Ureter (tissue), 1 donor: ENCODE measurements around the gene C5orf22. TPM values are rescaled to one million over a fixed set of nuclear protein-coding genes. Genes with fewer than 3 reads are reported as not detected.
"Not testable (repeated sequence)": the region's sequence is repeated elsewhere in the genome, so short reads cannot be mapped to it uniquely, and the experiment has no call there.

Experiments
- DNase-seq: peaks from one replicate; pipeline ENCODE4 v3.0.0-alpha.2; 2020; ENCODE audit warnings: low spot score
- total RNA-seq: library from RNA; stranded (reverse); gene quantifications from one replicate; pipeline ENCODE4 v1.2.4, GENCODE V29; 2023
- donor health status: DM: yes; HTN: yes; CAD: no.

C5orf22 gene
- total RNA-seq, 1 donor from 2014 or later, result 31.5 TPM

DNA sequence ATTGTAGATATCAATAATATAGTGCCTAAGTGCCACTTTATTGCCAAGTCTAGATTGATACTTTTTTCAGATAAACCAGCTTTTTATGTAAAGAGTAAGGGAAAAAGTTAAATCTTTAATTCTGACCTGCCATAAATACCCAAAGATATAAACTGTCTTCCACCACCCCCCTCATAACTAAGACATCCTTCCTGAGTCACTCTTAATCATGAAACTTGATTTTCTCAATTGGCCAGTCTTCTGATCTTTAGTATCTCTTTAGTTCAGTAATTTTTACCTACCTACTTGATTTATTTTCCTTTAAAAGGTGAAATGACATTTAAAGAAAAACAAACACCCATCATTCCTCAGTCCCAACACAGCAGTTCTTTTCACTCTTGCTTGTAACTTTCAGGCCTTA, 21.8 kb downstream of the C5orf22 start:
- no peak for DNase-seq

DNA sequence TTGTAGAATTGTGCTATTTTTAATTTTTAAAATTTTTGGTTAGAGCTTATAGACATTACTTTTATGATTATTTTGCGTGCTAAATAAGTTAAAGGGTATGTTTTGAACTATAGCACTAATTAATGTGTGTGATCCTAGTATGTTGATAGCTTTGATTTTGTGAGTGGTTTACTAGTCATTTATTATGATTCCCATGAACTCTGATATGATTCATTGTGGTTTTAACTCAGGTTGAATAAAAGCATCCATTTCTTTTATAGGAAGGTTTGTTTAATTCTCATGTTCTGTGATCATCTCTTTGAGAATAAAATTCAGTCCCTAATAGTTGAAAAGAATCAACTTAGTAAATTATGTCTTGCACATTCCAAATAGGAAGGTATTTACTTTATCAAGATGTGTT, 22.5 kb downstream of the C5orf22 start:
- DNase-seq, result no peak

DNA sequence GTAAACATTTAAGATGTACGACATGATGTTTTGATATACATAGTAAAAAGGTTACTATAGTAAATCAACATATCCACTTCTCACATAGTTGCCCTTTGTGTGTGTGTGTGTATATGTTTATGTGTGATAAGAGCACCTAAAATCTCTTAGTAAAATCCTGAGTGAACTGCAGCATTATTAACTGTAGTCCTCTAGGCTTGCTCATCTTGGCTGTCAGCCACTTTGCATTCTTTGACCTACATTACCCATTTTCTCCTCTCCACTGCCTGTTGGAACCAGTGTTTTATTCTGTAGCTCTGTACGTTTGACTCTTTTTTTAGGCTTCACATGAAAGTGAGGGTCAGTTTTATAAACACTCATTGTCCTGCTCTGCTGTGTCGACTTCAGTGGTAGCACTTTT, 24.4 kb downstream of the C5orf22 start:
- no peak for DNase-seq

DNA sequence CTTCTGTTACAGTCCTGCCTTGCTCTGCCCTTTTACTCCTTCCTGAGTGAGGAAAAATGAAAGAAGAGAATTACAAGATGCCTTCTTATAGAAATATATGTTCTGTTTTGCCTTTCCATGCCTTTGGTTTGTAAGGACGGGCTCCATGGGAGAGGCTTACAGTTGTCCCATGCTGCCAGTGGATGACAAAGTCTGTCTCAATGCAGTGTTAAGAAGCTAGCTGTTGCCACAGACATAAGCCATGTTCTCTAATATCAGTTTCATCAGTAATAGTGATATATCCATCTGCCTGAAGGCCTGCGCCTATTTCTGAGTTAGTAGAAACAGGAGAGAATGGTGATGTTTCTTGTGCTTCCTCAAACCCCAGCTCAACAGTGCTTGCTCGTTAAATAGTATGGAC, 27.8 kb downstream of the C5orf22 start:
- no peak for DNase-seq

DNA sequence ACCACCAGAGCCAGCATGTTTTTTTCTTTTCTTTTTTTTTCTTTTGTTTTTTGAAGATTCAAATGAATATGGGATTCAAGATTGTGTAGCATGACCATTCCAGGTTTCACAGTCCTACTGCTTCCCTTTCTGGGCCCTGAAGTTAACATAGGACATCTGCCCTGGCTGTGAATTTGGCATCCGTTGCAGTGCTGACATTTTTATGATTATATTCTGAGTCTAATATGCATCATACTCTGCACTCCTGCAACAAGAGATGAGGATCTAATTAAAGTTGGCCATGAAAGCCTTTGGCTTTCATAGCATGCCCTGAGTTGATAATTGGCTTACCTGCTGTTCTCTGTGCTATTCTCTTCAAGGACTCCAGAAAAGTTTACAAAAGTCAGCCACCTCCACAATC, 29.8 kb downstream of the C5orf22 start:
- DNase-seq, result no peak

DNA sequence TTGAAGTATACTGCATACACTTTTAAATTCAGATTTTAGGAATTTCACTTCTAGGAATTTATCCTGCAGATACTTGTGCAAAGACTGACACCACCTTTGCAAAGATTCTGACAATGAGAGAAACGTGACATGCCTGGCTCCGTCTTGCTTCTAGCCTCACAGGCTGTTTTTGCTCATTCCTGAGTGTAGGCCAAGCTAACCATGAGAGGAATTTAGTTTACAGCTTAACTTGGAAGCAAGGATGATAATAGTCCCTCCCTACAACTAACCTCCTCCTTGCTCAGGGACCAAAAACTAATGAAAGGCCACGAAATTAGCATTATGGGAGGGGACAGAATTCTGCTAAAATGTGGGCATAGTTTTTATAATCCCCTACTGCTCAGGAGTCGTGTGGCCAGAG, 31.1 kb downstream of the C5orf22 start:
- DNase-seq, result no peak

DNA sequence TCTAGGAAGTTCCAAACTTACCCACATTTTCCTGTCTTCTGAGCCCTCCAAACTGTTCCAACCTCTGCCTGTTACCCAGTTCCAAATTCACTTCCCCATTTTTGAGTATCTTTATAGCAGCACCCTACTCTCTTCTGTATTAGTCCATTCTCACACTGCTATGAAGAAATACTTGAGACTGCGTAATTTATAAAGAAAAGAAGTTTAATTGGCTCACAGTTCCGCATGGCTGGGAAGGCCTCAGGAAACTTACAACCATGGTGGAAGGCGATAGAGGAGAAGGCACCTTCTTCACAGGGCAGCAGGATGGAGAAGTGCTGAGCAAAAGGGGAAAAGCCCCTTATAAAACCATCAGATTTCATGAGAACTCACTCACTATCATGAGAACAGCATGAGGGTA, 34.3 kb downstream of the C5orf22 start:
- not testable (repeated sequence) for DNase-seq

DNA sequence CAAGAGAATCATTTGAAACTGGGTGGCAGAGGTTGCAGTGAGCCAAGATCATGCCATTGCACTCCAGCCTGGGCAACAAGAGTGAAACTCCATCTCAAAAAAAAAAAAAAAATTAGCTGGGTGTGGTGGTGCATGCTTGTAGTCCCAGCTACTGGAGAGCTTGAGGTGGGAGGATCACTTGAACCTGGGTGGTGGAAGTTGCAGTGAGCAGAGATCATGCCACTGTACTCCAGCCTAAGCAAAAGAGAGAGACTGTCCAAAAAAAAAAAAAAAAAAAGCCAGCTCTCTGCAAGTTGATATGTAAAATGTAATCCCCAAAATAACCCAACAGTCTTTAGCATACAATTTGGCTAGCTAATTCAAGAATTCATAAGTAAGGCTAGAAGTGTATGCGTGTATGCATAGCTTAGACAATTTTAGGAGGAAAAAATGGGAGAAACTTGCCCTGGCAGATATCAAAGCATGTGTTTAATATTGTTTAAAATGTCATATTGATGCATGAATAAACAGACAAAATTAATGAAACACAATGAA, 36.3 kb downstream of the C5orf22 start:
- no peak for DNase-seq

DNA sequence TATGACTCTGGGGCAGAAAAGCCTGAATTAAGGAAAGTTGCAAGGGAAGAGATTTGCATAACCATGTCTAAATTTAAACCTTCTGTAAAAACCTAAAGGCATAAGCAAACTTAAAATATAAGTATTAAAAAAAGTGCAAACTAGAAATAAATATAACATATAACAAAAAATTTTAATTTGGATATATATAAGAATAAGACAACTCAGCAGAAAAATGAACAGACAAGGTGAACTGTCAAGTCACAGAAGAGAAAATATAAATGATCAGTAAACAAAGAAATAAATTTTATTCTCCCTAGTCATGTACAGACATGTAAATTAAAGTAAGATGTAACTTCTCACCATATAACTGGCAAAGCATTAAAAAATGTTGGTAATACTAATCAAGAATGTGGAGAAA, 37.0 kb downstream of the C5orf22 start:
- DNase-seq, result no peak

DNA sequence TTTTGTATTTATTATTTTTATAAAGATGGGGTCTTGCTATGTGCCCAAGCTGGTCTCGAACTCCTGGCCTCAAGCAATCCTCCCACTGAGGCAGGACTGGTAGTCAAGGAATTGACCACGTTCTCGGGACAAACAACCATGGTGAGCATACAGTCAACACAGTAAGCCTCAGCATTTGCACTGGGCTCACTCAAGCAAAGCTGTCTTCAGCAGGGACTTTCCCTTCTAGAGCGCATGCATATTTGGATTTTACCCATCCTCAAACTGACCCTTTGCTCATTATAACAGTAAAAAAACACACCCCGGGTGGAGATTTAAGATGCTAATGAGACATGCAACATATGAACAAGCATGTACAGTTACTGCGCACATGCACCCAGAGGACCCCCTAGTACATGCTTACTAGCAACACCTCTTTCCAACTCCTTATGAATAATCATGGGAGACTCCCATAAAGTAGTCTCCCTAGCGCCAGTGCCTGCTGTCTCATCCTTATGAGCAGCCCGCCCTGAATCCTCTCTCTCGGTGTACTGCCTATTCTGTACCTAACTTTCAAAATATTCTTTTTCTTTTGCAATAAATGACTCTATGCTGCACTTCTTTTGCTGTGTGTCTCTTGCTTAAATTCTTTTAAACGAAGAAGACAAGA, 41.5 kb downstream of the C5orf22 start:
- no peak for DNase-seq

DNA sequence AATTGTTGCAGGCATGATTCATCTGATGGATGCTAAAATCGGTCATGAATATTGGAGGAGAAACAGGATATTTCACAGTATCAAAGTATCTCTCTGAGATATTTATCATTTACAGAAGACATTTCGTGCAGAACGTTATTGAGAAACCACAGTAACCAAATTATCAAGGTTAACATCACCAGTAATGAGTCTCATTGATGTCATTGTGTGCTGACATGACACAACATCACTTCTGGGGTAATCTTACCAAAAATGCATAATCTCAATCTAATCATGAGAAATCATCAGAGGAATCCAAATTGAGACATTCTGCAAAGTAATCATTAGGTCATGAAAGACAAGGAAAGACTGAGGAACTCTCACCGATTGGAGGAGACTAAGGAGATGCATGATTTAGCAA, 42.7 kb downstream of the C5orf22 start:
- DNase-seq, result no peak

DNA sequence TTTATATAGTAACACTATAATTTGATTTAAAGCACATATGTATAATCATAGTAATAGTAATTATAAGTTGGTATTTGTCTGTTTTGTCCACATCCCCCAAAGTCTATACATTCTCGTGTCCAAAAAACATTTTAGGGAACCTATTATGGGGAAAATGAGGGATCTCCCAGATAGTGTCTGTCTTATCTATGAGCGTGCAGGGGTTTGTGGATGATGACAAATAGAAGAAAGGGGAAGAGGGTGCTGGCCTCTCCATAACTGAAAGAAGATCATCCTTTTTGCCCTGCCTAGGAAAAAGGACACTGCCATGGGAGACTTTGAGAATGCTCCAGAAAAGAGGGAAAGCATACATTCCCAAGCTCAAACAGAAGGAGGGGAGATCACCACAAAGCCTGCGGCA, 45.3 kb downstream of the C5orf22 start:
- DNase-seq, result no peak

DNA sequence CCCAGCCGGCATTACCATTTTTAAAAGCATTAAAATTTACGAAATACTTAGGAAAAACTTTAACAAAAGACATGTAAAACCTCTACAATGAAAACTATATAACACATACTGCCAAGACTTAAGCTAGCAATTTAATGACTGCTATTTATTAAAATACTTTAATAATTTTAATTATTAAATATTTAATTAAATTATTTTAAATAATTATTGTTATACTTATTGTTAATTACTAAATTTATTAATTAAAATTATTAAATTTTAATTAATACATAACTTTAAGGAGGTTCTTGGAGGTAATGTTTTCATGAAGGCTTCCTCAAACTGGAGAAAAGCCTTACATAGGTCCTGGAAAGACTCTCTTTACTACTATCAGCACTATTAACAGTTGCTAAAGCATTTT, 47.5 kb downstream of the C5orf22 start:
- no peak for DNase-seq

DNA sequence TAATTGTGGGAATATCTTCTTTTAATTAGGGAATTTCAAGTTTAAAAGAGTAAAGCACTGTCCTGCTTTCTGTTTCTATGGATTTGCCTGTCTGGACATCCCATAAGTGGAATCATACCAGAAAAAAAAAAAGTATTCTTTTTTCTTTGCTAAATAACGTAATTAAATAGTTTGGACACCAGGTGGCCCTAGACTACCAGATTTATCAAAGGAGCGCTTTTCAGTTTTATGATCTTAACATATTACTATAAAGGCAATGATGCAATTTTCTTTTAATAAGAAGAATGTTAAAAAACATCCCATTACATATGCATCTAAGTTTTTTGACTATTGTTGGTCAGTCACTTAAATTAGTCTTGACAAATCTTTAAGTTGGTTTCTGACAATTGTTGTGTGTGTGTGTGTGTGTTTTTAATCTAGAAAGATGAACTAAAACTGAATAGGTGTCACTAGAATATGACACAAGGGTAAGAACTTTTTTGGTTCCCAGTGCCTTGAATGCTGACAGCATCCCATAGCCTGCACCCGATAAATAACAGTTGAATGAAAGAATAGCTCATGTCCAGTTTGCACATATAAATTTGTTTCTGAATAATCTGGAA, 49.5 kb downstream of the C5orf22 start:
- no peak for DNase-seq

DNA sequence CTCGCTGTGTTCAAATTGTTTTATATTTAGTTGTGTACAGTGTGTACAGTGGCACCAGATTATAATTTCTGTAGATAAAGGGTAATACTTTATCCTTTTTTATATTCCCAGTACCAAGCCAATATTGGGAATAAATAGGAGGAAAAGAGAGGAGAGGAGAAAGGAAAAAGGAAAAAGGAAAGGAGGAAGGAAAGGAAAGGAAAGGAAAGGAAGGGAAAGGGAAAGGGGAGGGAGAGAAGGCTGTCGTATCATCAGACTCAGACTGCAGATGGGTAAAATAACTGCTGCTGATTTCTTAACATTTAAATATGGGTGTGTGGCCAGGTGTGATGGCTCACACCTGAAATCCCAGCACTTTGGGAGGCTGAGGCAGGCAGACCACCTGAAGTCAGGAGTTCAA, 51.0 kb downstream of the C5orf22 start:
- DNase-seq, result no peak

DNA sequence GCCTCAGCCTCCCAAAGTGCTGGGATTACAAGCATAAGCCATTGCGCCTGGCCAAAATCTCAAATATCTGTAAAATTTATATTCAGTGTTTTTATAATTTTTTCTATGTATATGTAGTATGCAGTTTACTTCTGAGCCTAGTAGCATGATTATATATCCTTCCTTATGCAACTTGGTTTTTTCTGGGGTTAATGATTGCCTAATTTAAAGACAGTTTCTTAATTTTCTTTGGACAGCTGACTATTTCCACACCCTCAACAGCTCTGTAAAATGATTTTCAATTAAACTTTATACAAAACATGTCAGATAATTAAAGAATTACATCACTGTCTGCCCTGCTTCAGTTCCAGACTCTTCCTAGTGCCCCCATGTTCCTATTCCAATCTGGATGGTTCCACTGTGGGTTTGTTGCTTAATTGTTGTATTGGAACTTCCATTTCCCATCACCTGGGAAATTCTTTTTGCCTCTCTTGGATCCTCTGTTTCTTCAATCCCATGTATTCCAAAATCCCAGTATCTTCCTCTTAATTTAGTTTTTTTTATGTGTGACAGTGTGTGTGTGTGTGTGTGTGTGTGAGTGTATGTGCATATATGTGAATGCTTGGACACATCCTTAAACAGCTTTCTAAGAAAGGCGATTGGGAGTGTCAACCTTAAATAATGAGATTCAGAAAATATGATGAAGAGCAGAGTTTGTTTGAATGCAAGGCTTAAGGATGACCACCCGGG, 53.2 kb downstream of the C5orf22 start:
- DNase-seq, result no peak

DNA sequence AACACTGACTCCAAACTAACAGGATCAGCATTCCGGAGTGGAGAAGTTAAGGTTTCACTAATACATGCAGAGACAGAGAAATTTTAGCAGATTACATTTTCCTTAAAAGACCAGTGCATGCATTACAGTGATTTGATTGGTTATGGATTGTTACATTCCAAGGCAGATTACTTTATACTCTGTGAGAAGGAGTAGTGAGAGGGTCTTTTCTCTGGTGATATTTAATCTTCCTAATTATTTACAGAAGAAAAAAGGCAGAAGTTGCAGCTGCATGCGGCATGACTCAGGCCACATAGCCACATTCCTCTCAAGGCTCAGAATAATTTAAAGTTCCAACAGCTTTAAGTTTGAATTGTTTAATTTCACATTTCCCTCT, 53.8 kb downstream of the C5orf22 start:
- DNase-seq, result no peak

DNA sequence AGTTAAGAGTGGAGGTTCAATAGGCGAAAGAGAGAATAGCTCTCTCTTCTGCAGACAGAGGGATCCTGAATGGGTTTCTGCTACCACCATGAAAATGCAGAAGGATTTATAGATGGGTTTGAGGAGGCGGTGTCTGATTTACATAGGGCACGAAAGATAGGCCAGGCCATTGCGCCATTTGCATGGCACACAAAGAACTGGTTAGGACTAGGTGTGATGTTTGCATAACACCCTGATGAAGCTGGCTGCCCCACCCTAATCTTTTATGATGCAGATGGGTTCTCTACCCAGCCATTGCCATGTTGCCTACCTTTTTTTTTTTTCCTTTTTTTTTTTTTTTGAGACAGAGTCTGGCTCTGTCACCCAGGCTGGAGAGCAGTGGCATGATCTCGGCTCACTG, 55.4 kb downstream of the C5orf22 start:
- DNase-seq, result no peak

DNA sequence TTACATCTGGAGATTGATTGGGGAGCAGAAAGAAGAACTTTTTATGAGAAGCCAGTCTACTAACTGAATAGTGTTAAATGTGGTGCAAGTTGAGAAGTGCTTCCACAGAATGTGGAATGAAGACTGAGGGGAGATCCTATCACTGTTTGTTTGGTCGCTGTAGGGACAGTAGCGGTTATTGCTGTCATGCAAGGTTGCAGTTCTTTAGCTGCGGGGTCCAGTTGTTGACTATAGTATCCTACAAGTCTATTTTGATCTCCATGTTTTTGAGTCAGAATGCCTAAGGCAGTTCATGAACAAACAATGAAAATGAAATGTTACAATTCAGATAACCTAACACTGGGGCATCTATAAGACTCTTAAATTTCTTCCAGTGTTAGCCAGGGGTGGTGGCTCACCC, 61.6 kb downstream of the C5orf22 start:
- DNase-seq, result no peak

DNA sequence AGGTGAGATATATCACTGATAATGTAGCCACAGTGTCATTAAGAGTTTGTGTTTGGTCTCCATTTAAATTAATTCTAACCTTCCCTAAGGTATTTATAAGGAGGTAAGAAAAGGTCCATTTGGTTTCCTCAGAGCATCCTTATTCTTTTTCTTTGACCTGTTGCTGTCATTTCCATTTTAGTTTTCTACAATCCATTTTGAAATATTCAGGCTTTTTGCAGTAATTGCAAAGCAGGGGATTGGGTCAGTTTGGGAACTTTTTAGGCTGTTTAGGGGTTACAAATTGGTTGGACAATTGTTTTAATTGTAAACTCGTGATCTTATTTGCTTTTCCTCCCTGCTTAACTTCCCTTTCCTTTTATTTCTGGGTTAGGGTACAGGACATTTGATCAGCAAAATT, 64.3 kb downstream of the C5orf22 start:
- no peak for DNase-seq

DNA sequence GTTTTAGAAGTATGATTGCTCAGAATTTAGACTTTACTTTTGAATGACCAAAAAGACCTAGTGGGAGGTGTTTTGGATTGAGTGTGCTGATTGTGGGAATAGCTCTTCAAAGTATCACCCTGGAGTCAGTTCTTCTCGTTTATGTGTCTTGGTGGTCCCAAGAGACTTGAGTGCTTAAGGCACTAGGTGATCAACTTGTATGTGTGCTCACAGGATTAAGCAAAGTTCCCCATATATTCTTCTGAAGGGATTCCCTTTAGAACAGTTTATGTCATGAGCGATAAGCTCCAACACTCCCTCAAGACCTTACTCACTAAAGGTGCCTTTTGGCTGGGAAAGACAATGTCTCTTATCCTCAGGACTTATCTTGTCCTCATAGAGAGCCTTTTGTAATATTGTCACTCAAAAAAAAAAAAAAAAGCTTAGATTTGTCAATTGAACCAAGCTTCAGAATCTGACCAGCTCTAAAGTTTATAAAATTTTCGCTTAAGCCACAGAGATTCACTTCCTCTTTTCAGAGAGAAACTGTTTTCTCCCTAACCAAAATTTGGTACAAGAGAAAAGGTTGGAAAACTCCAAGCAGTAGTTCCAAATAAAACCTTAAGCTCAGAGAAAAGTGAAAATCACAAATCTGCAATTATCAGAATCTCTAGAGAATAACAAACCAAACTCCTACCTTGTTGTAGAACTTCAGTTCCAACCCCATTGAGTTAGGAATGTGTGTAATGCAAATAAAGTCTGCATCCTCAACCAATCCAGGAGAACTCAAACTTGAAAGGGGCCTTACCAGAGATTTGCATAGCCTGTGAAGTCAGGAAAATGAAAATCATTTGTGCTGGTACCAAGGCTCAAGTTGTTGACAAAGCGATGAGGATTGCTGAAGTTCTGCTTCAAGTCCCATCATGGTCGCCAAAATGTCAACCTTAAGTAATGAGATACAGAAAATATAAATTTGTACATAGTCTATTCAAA, 66.8 kb downstream of the C5orf22 start:
- DNase-seq, result no peak

DNA sequence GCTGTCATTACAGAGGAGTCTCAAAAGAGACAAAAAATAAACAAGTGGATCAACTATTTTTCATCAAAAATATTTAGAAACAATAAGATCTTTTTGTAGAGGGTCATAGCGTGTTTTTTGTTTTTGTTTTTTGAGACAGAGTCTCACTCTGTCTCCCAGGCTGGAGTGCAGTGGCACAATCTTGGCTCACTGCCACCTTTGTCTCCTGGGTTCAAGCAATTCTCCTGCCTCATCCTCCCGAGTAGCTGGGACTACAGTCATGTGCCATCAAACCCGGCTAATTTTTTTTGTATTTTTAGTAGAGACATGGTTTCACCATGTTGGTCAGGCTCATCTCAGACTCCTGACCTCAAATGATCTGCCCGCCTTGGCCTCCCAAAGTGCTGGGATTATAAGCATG, 70.2 kb downstream of the C5orf22 start:
- DNase-seq, result not testable (repeated sequence)
